Measurements from ENCODE around the gene CIAO2A.

GRCh38 chr15:64070965-64071851, 22.4 kb downstream of the CIAO2A start:
- TF ChIP-seq CTCF (IDR thresholded peaks at IDR 0.05; ENCODE audit: borderline replicate concordance, extremely low read depth, low read length, poor library complexity, severe bottlenecking) (no peak), EZH2 (IDR thresholded peaks at IDR 0.05; ENCODE audit: borderline replicate concordance, low read depth, low read length, severe bottlenecking) (no peak)
